T47D (cell line): ENCODE data around the gene PPFIBP2.
A peak's percentile ranks its signal among the peaks of the same experiment; 100 is the strongest.

Experiments
- DNase-seq, 2 experiments: peaks; one replicate each; pipeline versions ENCODE4 v3.0.0 to v3.0.0-alpha.2; 2011 to 2012; ENCODE audit warnings: low read depth in 1 of 2, low spot score in 1 of 2
- JUND ChIP-seq: IDR thresholded peaks from 2 replicates; pipeline ENCODE4 v1.6.1; 2012; ENCODE audit warnings: low read depth
- in situ Hi-C: cut with HindIII; loops from 2 replicates; pipeline ENCODE4 v1.10.0; 2016; ENCODE audit warnings: low sequenced_read_pairs, low pct_unique_long_range_greater_than_20kb

PPFIBP2 gene

GRCh38 chr11:7582338-7582985, 68.7 kb downstream of the PPFIBP2 start:
- DNase-seq, result no peak
- no peak for TF ChIP-seq JUND
- in situ Hi-C loops, result no loop called here

GRCh38 chr11:7583248-7583647, 69.4 kb downstream of the PPFIBP2 start:
- in situ Hi-C loops, result no loop called here
- no peak for TF ChIP-seq JUND
- DNase-seq, result no peak

DNA sequence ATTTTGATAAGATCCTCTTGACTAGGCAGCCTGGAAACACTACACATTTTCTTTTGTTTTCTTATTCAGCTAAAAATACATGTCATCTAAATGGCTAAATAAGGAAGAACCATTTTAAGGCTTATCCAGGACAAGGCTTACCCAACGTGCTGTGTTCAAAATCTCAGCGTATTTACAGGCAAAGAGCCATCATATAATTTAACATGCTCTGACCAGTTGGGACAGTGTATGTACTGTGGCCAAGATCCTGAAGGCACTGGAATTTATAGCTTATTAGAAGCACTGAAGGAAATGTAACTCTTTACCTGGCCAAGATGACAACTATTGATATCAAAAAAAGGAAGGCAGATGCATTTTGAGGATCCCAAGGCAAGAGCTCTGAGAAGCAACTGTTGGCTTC, 71.1 kb downstream of the PPFIBP2 start:
- in situ Hi-C loops, result no loop called here
- no peak for TF ChIP-seq JUND
- DNase-seq, result no peak

DNA sequence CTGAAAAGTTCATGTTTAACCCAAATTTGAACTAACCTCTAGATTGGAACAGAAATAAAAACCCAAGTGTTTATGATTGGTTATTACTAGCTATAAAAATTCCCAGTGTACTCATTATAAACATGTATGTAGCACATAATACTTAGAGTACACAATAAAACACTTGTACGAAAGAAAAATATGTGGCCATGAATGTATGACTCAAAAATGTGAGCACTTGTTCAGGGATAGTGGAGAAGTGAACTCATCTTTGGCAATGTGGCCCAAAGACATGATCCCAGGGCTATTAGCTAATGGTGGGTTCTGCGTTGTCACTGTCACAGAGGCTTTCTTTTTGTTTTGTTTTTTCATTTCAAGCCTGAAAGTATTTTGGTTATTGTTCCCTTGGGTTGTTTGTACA, 72.0 kb downstream of the PPFIBP2 start:
- in situ Hi-C loops, result no loop called here
- no peak for TF ChIP-seq JUND
- DNase-seq, result no peak

DNA sequence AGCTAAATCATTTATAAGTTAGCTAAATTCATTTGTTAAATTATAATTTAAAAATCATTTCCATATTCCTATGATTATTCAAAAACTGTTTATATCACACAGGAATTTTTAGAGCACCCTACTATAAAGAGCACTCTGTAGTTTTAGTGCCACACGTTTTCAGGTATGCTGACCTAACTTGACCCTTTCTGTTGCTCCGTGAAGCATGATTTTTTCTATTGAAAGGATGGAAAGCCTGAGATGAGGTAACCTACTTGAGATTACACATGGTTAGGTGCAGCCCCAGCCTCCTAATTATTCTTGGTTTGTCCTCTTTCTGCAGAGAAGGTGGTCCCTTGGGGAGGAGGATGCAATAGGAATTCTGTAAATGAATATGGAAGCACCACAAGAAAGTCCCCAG, 72.6 kb downstream of the PPFIBP2 start:
- TF ChIP-seq JUND, result no peak
- in situ Hi-C loops, result no loop called here
- DNase-seq, result no peak

GRCh38 chr11:7587712-7588111, 73.9 kb downstream of the PPFIBP2 start:
- TF ChIP-seq JUND, result no peak
- in situ Hi-C loops, result no loop called here
- no peak for DNase-seq

DNA sequence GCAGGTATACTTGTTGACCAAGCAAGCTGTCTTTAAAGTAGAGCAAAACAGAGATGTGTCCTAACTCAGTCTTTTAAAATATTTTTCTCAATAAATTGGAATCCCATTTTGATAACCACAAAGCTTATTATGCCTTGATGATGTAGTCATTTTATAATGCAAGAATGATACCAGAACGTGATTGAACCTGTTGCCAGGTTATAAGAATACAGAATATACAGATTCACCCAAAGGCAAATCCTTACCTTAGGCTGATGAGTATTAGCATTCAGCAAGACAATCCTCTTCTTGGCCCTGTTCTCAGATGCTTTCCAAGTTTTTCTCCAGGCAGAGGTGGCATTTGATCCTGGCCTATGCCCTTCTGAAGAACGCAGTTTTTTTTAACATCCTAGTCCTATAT, 76.1 kb downstream of the PPFIBP2 start:
- in situ Hi-C loops, result no loop called here
- no peak for DNase-seq
- TF ChIP-seq JUND, result no peak

DNA sequence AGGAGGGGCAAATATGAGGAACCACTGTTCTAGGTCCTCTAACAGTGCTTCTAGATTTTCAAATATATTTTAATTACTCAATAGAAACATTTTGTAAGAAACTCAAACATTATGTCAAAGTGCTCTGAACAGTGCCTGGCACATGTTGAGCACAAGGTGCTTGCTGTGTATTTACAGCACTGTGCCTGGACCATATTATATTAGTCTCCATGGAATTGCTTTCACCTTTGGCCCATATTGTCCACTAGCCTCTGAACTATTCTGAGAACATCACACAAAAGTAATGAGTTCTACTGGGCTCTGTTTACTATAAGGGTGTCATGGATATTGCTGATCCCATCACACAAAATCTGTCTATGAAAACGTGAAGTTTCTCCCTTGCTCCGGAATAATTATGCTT, 76.7 kb downstream of the PPFIBP2 start:
- no peak for DNase-seq
- TF ChIP-seq JUND, result no peak
- in situ Hi-C loops, result no loop called here

DNA sequence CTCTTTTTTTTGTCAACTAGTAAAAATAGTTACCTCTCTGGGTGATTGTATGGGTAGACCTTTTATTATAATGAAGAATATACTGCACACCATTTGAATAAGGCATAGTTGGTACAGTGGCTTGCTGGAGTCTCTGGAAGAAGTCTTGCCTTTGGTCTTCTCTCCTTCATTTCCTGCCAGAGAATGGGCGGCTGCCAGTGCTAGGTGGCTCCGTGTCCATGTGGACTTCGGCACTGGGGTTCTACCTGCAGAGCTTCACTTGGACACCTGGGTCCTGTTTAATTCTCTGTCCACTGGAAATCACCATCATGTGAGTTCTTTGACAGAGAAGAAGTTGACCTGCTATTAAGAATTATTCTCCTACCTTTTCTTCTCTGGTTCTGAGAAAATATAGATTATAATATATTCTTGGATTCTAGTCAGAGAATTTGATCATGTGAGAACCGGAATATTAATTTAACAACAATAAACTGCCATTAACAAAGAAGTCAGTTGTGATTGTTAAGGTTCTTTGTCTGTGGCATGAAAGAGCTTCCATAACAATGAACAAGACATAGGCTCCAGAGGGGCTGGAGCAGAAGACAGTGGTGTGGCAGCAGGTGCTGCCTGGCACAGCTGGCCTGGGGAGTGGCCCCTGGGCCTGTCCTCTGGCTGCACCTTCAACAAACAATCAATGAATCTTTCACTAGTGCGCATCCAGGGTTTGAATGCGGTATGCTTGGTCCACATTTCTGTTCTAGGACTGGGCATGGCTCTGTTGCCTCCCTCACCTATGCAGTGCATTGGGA, 77.5 kb downstream of the PPFIBP2 start:
- in situ Hi-C loops, result no loop called here
- no peak for DNase-seq
- TF ChIP-seq JUND, result no peak

DNA sequence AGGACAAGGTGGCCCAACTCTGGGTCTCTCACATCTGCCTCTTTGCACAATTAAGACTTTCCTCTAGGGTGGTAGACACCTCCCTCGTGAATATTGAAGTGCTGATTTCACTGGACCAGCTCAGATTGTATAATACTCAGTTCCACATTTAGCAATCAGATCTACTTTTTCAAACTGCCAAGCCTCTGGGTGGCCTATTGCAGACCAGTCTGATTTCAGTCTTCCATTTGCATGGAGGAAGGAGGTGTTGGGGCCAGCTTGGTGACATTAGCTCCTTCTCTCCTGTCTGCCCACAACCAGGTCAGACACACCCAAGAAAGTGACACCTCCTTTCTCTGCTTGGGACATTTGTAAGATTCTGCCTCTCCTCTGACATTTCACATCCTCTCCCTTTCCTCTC, 78.2 kb downstream of the PPFIBP2 start:
- in situ Hi-C loops, result no loop called here
- TF ChIP-seq JUND, result no peak
- DNase-seq, result no peak

GRCh38 chr11:7592711-7593110, 78.9 kb downstream of the PPFIBP2 start:
- TF ChIP-seq JUND, result no peak
- in situ Hi-C loops, result no loop called here
- no peak for DNase-seq

DNA sequence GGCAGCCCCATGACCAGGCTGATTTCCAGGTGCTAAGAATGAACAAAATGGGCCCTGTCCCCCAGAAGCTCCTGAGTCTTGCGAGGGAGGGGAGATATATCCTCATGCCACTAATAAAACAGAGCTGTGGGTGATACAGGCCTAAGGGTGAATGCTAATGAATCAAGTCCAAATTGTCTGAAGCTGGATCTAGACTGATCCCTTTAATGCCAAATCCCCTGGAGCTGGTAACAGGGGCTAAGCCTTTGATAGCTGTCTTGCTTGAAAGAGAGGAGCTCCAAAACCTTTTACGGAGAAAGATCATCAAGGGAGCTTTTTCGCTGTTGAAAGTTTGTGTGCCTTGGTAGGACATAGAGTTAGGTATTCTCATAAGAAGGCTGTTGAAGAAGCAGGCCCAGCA, 79.7 kb downstream of the PPFIBP2 start:
- in situ Hi-C loops, result no loop called here
- no peak for DNase-seq
- no peak for TF ChIP-seq JUND

GRCh38 chr11:7595016-7595866, 81.4 kb downstream of the PPFIBP2 start:
- peak in 1 of 2 experiments; percentile 39 for DNase-seq
- no peak for TF ChIP-seq JUND
- in situ Hi-C loops, result no loop called here
